Kasumi-1 (cell line): ENCODE measurements around the gene HCFC1.

Experiments
- DNase-seq, 2 experiments: peaks; one replicate each; lab custom pipeline; 2025; lab: John Stamatoyannopoulos, UW

Gene HCFC1

DNA sequence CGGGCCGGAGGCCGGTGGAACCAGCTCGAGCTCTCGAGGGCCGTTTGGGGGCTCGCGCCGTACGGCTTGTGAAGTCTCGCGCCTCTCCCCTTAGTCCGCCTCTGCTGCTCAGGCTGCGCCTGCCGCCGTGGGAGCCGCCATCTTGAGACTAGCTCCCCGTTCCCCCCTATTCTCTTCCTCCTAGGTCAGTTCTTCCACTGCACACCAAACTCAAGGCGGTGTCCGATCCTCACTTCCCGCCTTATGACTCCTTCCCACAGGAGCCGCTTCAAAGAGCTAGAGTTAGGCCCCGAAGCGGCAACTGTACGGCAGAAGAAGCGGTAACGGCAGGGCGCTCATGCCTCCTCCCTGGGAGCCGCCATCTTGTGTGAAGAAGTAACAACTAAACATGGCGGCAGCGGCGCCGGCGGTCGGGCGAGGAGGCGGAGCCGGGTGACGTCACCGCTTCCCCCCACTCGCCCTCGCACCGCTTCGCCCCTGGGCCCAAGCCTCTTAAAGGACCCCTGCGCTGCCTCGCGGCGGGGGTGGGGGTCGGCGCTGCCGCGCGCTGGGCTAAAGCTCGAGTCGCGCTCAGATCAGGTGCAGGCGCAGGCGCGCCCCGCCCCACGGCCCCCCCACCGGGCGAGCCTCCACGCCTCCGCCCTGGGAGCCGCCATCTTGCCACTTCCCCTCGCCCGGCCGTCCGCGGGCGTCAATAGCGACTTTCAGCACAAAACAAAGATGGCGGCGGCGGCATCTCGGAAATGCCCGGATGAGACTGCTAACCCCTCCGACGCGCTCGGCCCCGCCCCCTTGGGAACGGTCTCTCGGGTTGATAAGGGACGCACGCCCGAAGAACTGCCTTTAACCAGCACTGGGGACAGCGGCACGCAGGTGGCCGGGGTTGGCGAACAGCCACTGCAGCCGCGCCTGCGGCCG lies at the start of gene HCFC1:
Gene HCFC1 (minus strand): TSS at position 369 of the 918 bp plus-strand sequence. CDS start 978 bp downstream, outside the sequence.
- peak; percentile 65 to 70 for DNase-seq

DNA sequence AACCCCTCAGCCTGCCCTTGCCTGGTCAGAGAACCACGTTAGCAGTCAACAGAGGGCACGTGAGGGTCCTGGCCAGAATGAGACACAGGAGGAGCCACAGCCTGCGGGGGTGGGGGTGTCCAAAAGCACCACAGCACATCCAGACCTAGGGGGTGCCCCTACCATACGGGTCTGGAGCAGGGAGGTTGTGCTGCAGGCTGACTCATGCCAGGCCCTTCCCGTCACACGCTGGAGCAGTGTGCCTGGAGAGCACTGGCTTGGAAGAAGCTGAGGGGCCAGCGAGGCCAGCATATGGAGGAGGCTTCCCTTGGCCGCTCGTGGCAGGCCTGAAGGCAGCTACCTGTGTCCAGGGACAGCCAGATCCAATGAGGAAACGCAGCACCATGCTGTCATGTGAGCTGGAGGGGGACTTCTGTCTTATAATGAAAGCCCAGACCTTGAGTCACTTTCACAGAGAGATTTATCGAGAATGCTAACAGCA lies 49.6 kb upstream of the HCFC1 start:
- no peak for DNase-seq

DNA sequence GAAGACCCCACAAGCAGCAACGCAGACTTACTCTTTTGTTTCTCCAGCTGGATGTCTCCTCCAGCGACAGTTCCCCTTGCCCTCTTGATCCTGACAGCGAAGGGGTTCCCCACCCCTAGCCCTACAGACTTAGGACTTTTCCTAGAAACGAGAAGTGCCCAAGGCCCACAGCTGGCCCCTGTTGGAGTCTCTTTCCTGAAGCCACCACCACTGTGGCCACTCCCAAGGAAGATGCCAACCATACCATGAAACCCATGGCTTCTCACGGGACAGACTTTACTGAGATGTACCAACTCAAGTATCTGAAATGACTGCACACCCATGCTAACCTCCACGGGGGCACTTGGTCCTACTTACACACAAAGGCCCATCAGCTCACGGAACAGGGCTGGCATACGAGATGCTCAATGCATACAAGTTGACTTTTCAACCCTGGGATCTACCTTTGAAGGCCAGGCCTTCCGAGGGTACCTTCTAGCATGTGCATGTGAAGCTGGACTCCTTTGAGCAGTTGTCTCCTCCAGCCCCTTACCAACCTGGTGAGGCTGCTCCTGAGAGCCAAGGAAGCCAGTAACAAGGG lies 49.0 kb upstream of the HCFC1 start:
- DNase-seq: peak in 1 of 2 experiments; percentile 52

DNA sequence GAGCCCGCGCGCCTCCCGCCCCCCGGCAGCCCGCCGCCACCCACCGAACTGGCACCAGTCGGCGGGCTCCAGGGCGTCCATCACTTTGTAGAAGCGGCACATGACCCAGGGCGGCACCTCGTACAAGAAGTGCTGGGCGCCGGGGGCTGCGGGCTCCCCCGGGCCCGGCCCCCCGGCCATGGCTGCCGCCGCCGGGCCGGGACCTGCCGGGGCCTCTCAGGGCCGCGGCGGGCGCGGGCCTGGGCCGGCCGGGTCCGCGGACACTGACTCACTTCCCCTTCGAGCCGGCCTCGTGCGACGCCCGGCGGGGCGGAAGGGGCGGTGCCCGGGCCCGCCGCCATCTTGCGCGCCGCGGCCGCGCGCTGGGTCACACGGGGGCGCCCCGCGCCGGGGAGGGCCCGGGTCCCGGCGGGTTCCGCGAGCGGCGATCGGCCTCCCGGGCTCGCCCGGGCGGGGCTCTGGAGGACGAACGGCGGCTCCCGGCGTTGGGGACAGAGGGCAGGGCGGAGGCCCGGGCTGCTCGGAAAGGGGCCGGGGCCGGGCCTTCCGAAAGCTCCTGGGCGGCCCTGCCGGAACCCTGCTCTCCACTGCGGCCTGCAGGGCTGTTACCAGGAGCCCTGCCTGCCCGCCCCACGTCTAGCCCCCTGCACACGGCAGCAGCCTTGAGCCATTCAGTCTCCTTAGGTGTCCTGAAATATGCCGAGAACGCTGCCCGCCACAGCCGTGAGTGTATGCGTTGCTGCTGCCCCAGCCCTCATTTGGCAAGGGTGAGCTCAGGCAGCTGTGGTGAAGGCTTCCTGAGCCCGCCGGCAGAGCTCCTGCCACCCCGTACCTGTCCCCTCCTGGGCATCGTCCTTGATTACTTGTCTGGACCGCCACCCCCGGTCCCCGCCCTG lies 48.3 kb upstream of the HCFC1 start, which contains the start of gene IRAK1:
Gene IRAK1 (minus strand): TSS at position 270 of the 896 bp plus-strand sequence. CDS start 90 bp downstream, at position 180.
- DNase-seq: peak in 1 of 2 experiments; percentile 52

DNA sequence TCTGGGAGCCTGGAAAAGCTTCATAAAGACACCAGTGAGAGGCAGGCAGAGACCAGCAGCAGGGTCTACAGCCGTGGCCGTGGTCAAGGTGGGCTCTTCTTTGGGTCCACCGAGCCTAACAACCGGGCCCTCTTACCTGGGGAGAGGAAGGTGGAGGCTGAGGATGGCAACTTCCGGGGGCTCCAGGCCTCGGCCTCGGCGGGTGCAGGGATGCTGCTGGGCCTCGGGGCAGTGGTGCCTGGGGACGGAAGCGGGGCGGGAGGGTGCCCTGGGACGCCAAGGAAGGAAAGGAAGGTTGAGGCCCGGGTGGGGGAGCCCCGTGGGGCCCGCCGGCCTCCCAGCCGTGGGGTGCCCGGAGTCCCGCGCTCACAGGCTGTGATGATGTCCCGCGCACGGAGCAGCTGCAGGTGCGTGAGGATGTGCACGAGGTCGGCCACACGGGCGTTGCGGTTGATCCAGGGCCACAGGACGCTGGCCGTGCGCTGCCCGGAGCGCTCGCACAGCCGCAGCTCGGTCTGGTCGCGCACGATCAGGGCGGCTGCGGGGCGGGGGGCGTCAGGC lies 47.5 kb upstream of the HCFC1 start:
- no peak for DNase-seq

DNA sequence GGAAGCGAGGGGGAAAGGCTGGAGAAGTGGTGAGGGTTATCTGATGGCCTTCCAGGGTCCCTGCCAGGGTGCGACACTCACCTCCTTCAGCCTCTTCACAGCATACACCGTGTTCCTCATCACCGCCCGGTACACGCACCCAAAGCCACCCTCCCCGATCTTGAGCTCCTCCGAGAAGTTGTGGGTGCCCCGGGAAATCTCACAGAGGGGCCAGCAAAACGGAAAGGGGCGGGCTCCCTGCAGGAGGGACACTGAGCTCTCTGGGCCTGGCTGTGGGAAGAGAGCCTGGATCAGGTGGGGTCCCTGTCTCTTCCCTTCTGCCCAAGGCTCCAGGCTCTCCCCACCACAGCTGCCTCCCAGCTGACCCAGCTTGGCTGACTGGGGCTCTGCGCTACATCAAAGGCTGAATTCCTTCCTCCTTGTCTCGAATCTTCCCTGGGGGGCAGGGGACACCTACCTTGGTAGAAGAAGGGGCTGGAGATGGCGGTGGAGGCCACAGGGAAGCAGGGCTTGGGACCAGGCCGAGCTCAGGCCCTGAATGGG lies 47.0 kb upstream of the HCFC1 start:
- DNase-seq: no peak

DNA sequence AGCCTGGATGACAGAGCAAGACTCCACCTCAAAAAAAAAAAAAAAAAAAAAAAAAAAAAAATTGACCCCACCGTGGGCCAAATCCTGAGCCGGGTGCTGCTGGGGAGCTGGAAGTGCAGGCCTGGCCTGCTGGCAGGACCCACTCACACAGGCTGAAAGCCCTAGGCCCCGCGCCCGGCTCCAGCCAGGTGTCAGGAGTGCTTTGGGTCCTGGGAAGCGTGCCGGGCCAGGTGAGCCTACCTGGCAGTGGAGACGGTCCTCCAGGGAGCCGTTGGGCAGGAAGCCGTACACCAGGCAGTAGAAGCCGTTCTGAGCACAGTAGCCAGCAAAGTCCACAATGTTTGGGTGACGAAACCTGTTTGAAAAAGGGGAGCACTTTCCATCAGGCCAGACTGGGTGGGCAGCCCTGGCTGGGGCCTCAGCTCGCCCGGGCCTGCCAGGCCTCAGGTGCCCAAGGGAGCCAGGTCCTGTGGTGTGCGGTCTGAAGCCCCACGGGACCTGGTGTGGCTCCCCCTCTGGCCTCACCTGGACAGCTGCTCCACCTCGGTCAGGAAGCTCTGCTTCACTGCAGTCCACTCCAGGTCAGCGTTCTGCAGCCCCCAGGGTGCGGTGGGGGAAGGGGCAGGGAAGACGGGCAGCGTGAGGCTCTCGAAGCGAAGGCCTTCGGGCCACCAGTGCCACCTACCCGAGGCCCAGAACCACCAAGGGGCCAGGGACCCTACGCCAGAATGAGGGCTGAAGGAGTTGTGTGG lies 46.3 kb upstream of the HCFC1 start:
- DNase-seq: no peak

DNA sequence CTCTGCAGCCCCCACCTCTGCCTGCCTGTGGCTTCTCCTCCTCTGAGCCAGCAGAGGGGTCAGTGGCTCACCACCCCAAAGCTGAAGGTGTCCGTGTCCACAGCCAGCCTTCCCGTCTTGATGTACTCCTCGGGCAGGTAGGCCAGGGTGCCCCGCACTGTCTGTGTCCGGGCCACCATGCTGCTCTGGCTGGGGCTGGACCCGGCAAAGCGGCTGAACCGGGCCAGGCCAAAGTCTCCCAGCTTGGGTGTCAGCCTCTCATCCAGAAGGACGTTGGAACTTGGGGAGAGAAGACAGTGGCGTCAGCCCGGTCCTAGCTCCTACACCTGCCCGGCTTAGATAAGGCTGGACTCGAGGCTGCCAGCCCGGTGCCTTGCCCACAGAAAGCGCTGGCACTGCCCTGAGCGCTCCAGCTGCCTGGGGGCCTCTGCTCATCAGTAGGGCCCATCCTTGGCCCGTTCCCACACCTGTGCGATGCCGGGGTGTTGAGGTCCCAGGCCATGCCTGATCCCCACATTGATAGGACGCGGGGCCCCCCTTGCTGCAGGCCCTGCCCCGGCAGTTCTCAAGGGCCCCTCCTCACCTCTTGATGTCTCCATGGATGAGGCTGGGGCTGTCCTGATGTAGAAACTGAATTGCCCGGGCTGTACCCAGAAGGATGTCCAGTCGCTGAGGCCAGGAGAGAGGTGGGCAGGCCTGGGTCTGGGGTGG lies 44.9 kb upstream of the HCFC1 start:
- DNase-seq: no peak

DNA sequence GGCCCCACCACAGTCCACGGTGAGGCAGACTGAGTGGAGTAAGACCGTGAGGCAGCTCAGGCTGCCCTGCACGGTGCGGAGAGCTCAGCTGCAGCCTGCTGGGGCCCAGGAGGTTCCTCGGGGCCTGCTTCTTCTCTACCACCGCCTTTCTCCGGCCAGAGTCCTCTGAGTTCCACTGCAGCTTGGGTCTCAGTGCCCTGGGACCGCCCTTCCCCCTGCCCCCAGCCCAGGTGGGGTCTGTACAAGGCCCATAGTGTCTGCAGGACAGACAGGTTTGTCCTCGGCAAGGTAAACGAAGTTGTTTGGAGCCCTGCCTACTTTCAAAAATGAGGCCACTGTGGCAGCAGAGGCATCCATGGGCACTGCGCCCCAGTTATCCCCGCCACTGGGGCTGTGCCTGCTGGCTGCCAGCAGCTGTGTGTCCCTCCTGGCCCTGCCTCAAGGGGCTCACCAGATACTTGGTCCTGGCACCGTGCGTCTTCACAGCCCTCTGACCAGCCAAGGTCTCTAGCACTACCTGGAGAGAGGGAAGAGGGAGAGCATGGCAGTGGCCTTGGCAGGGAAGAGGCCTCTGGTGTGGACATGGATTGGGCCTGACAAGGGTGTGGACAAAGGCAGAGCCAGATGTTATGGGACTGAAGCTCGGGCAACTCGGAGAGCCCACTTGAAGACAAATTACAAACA lies 44.1 kb upstream of the HCFC1 start:
- no peak for DNase-seq

DNA sequence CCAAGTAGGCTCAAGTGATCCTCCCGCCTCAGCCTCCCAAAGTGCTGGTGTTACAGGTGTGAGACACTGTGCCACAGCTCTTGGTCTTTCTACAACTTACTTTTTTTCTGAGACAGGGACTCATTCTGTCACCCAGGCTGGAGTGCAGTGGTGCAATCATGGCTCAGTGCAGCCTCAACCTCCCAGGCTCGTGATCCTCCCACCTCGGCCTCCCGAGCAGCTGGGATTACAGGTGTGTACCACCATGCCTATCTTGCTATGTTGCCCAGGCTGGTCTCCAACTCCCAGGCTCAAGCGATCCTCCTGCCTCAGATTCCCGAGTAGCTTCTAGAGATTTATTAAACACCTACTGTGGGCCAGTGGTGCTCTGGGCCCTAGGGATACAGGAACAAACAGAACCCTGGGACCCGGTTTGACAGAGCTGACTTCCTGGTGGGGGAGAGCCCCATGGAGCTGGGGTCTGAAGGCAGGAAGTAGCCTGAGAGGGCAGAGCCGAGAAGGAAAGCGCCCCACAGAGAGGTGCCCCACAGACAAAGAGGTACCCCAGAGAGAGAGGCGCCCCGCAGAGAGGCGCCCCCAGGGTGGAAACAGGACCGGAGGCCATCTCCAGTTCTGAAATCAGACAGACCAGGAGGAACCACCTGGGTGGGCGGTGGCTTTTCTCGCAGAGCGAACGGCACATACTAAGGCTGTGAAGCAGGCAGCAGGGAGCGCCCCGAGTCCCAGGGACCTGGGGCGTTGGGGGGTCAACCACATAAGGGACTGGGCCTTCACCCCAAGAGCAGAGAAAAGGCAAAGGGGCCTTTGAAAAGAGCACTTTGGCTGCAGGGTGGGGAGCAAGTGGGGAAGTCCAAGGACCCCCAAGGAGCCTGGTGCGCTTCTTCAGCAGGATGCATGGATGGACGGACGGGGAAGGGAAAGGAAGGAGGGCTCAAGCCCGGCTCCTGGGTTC lies 43.1 kb upstream of the HCFC1 start:
- no peak for DNase-seq

DNA sequence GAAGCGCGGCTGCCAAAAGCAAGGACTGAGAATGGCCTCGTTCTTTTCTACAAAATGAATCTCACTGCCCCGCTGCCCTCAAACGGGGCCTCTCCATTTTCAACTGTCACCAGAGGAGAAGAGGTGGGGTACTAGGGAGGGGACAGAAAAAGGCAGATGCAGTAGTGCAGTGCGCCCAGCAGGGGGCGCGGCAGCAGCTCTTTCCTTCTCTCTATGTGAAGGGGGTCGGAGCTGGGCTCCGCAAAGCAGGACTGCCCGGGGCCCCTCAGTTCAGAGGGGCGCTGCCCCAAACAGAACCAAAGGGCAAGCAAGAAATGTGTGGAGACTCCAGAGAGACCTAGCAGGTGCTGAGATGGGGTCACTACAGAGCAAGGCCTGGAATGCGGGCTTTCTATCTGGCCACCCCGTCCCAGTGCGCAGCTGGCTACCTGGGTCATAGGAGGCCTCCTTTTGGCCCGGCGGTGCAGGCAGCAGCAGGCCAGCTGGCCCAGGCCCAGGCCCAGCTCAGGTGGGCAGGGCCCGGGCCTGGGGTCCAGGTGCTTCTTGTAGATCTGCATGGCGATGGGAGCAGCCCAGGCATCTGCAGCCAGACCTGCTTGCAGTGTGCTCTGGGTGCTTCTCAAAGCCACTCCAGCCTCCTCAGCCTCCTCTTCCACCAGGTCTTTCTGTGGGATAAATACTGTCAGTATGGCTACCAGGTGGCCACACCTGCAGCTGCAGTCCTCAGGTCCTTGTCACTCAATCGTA lies 42.2 kb upstream of the HCFC1 start:
- peak; percentile 24 to 47 for DNase-seq

DNA sequence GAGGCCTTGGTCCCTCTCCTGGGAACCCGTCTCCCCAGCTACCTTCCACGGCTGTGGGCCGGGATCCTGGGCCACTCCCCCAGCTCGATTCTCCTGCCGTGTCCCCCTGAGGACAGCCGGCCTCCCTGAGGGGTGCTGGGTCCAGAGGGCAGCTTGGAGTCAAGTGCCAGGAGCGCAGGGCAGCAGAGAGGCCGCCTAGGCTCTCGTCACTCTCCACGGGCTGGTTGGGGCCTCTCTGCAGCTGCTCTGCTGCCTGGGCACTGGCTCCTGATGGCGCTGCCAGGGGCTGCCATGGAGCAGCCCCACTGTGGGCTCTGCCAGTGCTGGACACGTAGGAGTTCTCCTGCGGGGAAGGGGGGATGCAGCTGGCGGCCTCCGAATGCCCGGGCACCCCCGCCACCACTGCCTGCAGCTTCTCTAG lies 41.4 kb upstream of the HCFC1 start:
- DNase-seq: no peak

DNA sequence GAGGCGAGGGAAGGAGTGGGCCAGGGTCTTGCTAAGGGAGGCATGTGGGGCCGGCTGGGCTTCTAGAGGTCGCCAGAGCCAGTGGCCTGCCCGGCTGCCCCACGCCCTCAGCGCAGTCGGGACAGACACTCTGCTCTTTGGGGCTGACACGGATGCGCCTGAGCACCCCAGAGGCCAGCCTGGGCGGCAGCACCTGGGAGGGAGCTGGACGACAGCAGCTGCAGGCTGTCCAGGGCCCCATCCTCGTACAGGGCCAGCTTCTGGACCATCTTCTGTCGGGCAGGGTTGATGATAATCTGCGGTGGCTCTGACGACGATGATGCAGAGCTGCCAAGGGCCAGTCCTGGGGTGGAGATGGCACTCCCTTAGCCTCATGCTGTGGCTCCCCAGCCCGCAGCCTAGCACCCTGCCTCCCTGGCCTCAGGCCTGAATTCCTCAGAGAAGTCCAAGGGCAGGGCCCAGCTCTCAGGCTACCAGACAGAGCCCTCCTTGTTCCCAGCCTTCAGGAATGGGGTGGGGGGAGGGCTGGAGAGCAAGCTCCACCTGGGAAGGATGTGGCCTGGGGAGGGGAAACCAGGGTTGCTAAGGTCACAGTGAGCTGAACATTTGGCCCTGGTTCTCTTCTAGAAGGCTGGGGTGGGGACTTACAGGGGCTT lies 40.8 kb upstream of the HCFC1 start:
- no peak for DNase-seq

DNA sequence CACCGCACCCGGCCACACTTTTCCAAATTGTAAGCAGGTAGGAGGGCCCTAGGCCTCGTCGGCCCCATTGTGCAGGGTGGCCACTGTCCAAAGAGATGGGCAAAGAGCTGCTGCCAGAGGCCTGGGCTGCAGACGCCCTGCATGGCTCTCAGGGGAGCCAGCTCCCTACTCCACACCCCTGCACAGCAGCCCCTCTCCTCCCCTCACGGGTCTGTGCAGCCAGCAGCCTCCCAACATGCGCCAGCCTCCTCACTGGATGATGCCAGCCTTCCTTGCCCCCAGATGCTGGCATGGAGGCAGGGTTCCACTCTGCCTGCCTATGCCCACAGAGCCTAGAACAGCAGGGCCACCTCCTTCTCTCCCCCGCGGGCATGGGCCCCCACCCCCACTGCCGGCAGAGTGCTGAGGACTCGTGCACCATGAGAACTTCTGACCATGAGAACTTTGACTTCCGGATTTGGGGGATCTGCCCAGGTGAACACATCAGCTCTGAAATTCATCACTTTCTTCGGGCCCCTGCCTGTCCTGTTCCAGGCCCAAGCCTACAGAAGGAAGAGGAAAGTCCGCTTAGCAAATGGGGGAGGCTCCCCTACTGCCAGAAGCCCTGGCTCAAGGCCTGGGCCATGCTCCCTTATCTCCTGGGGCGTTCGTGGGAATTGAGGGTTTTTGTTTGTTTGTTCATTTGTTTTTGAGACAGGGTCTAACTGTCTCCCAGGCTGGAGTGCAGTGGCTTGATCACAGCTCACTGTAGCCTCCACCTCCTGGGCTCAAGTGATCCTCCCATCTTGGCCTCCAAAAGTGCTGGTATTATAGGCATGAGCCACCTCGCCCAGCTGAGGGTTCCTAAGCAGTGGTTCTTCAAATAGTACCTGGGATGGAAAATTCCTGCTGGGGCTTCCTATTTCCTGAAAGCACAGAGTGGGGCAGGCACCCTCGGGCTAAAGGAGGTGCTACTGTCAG lies 40.0 kb upstream of the HCFC1 start:
- no peak for DNase-seq

DNA sequence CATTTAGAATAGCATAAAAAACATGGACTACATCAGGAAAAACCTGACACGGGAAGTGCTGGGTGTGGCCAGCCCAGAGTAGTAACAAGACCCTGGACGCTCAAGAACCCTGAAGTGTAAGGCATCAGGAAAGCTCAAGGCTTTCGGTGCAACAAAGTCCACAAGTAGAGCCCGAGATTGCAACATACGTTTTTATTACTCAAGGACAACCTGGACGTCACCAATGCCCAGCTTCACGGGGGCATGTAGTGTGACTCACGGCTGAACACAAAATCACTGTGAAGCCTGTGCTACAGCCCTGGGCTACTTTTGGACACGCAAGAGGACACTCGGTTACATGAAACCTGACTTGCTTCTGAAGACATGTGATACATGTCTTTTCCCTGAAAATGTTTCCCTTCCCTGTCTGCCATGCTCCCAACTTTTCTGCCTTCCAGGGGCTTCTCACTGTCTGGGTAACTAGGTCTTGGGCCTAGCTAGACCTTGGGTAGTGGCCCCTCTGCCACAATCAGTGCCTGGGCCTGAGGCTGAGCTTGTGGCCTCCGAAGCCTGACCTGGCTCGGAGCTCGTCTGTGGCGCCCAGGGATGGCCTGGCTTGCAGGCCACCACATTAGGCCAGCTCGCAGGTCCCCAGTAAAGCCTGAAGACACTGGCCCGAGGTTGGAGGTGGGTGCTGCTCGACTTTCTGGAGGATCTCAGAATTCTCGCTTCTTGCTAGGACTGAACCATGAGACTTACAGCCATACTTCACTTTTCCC lies 38.9 kb upstream of the HCFC1 start:
- DNase-seq: no peak
